Endodermal cell (in vitro differentiated cells): ENCODE results near the gene PNPLA6. TPM values are rescaled to one million over a fixed set of nuclear protein-coding genes. Genes with fewer than 3 reads are reported as not detected.

Experiments
- DNase-seq: peaks from one replicate; pipeline ENCODE4 v3.0.0-alpha.2; 2017
- H3K27ac ChIP-seq: 2 replicates; pipeline ENCODE4 v1.5.1; 2013; ENCODE audit warnings: mild to moderate bottlenecking, low read depth, low read length, moderate library complexity
- H3K27me3 ChIP-seq: 2 replicates; pipeline ENCODE4 v1.6.1; 2013; ENCODE audit warnings: mild to moderate bottlenecking, low read length, moderate library complexity; ENCODE audit not compliant: insufficient read depth, control insufficient read depth, poor library complexity, severe bottlenecking
- H3K36me3 ChIP-seq: 2 replicates; pipeline ENCODE4 v1.7.0; 2013; ENCODE audit warnings: mild to moderate bottlenecking, low read length, moderate library complexity; ENCODE audit not compliant: control insufficient read depth, insufficient read depth
- H3K4me1 ChIP-seq: one replicate; pipeline ENCODE4 v1.7.0; 2013; ENCODE audit warnings: low read length; ENCODE audit not compliant: control insufficient read depth, insufficient read depth
- H3K4me3 ChIP-seq: 2 replicates; pipeline ENCODE4 v1.5.1; 2013; ENCODE audit warnings: mild to moderate bottlenecking, low read length, moderate library complexity
- H3K9ac ChIP-seq: 2 replicates; pipeline ENCODE4 v1.6.1; 2013; ENCODE audit warnings: mild to moderate bottlenecking, low read length, moderate library complexity; ENCODE audit not compliant: poor library complexity, severe bottlenecking; ENCODE audit errors: extremely low read depth
- H3K9me3 ChIP-seq: 2 replicates; pipeline ENCODE4 v1.6.1; 2013; ENCODE audit warnings: mild to moderate bottlenecking, low read length, moderate library complexity; ENCODE audit not compliant: control insufficient read depth
- H3K27ac Mint-ChIP-seq: 2 replicates; pipeline ENCODE4 v1.8.0; 2020; ENCODE audit warnings: mixed read lengths
- H3K27me3 Mint-ChIP-seq: 2 replicates; pipeline ENCODE4 v1.8.0; 2021; ENCODE audit warnings: mild to moderate bottlenecking, mixed read lengths; ENCODE audit not compliant: insufficient read depth
- H3K36me3 Mint-ChIP-seq: 2 replicates; pipeline ENCODE4 v1.8.0; 2020; ENCODE audit warnings: low read depth, mixed read lengths
- H3K4me1 Mint-ChIP-seq: 2 replicates; pipeline ENCODE4 v1.8.0; 2020; ENCODE audit warnings: mixed read lengths
- H3K4me3 Mint-ChIP-seq: 2 replicates; pipeline ENCODE4 v1.8.0; 2020; ENCODE audit warnings: mild to moderate bottlenecking, moderate library complexity, mixed read lengths
- H3K9me3 Mint-ChIP-seq: 2 replicates; pipeline ENCODE4 v1.8.0; 2020; ENCODE audit warnings: mild to moderate bottlenecking, mixed read lengths
- WGBS, 2 experiments: methylation state at CpG; one replicate each; pipeline versions ENCODE4 v1.1.5 to v1.1.7; 2013; ENCODE audit warnings: missing lambda C conversion rate in 2 of 2, mixed read lengths in 1 of 2; ENCODE audit not compliant: insufficient coverage in 1 of 2, insufficient read length in 1 of 2; 5-methylcytosine and 5-hydroxymethylcytosine counted together
- total RNA-seq, 2 donors: library from RNA; stranded (reverse); fragmentation: NEBNext Ultra II Directional in 1 of 2; extraction: Animal tissue kit (Norgen Biotek cat#: 25700) in 1 of 2; gene quantifications; 2 replicates in 1 of 2; 3 replicates in 1 of 2; pipeline ENCODE4 v1.2.1, GENCODE V29; 2021
- TF ChIP-seq, protein P1 (sequence below): fragments of 200-600 bp; sonication (generic); conservative IDR thresholded peaks from 2 replicates; pipeline ENCODE4 v1.5.0; 2021; ENCODE audit warnings: antibody characterized with exemption, mild to moderate bottlenecking

Gene PNPLA6
- total RNA-seq, 2 donors from 2014 or later = 86.1 to 124 TPM

DNA sequence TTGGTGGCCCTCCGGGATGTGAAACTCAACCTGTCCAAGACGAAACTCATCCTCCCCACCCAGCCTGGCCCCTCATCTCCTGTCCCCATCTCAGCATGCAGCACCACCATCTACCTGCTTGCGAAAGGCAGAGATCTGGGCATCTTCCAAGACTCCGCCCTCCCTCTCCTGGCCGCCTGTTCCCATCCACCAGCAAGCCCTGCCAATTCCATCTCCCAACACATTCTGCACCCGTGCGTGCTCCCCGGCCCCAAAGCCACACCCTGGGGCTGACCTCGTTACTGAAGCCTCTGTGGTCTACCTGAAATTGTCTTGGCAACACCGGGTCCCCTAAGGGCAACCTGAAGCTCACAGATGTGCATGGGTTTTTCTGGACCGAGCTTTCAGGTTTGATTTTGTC lies 46.9 kb downstream of the PNPLA6 start:
- no peak for DNase-seq
- H3K36me3 Mint-ChIP-seq = no peaks in the 10 kb centered on the region
- Histone ChIP-seq H3K27ac (no peak overlapping the region), H3K36me3 (no peaks in the 10 kb centered on the region), H3K4me3 (no peak overlapping the region), H3K27me3 (peaks cover 9% of the 10 kb centered on the region), H3K9me3 (no peaks in the 10 kb centered on the region), H3K9ac (no peak overlapping the region), H3K4me1 (no peaks in the 10 kb centered on the region)
- H3K4me1 Mint-ChIP-seq = no peaks in the 10 kb centered on the region
- no peak overlapping the region for H3K27ac Mint-ChIP-seq
- TF ChIP-seq, protein P1, sequence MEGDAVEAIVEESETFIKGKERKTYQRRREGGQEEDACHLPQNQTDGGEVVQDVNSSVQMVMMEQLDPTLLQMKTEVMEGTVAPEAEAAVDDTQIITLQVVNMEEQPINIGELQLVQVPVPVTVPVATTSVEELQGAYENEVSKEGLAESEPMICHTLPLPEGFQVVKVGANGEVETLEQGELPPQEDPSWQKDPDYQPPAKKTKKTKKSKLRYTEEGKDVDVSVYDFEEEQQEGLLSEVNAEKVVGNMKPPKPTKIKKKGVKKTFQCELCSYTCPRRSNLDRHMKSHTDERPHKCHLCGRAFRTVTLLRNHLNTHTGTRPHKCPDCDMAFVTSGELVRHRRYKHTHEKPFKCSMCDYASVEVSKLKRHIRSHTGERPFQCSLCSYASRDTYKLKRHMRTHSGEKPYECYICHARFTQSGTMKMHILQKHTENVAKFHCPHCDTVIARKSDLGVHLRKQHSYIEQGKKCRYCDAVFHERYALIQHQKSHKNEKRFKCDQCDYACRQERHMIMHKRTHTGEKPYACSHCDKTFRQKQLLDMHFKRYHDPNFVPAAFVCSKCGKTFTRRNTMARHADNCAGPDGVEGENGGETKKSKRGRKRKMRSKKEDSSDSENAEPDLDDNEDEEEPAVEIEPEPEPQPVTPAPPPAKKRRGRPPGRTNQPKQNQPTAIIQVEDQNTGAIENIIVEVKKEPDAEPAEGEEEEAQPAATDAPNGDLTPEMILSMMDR = no peak
- H3K27me3 Mint-ChIP-seq = peaks cover 33% of the 10 kb centered on the region
- WGBS, 2 experiments = 78 to 82% methylated on average over 5 to 11 of the region's 11 CpGs
- no peaks in the 10 kb centered on the region for H3K9me3 Mint-ChIP-seq
- H3K4me3 Mint-ChIP-seq = no peak overlapping the region

DNA sequence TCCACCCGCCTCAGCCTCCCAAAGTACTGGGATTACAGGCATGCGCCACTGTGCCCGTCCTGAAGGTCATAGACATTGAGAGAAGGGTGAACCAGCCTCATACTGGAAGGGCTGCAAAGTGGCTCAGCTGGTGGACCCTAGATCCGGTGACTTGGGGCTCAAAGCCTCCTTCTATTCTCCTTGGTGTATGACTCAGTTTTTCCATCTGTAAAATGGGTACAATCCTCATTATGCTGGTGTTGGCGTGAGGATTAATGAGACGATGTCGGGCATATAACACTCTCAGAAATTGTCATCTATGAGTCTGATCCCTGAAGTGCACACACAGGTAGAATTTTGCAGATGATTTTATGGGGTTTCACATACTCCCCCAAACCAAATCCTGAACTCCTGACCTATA lies 54.3 kb downstream of the PNPLA6 start:
- no peak overlapping the region for H3K27ac Mint-ChIP-seq
- H3K36me3 Mint-ChIP-seq = no peaks in the 10 kb centered on the region
- no peak overlapping the region for H3K4me3 ChIP-seq
- H3K9me3 Mint-ChIP-seq = no peaks in the 10 kb centered on the region
- TF ChIP-seq, protein P1 = no peak
- no peaks in the 10 kb centered on the region for H3K4me1 Mint-ChIP-seq
- H3K9ac ChIP-seq = no peak overlapping the region
- H3K27ac ChIP-seq = no peak overlapping the region
- 91 to 94% methylated on average over 7 of the region's 7 CpGs for WGBS, 2 experiments
- H3K27me3 Mint-ChIP-seq = peaks cover 27% of the 10 kb centered on the region
- no peaks in the 10 kb centered on the region for H3K4me1 ChIP-seq
- no peaks in the 10 kb centered on the region for H3K36me3 ChIP-seq
- no peak for DNase-seq
- H3K4me3 Mint-ChIP-seq = no peak overlapping the region
- no peaks in the 10 kb centered on the region for H3K27me3 ChIP-seq
- H3K9me3 ChIP-seq = no peaks in the 10 kb centered on the region

DNA sequence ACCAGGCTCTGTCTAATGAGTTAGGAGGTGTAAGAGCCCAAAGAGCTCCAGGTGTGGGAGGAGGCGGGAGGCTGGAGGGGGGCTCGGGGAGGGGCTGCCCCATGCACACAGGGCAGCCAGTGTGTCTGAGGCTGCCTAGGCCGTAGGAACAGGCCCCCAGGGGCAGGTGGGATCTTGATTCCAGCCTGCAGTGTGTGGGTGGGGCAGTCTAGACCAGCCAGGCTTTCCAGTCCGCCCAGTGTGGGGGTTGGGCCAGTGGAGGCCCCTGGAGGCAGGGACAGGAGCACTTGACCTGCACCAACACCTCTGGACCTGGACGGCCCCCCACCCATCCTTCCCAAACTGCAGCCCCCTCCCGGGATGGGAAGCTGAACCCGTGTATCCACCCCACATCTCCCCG lies 54.7 kb downstream of the PNPLA6 start:
- WGBS, 2 experiments = 80% methylated on average over 8 of the region's 8 CpGs; no CpG with 5 or more reads in 1 of the 2 experiments
- no peaks in the 10 kb centered on the region for H3K9me3 ChIP-seq
- H3K4me3 ChIP-seq = no peak overlapping the region
- no peaks in the 10 kb centered on the region for H3K4me1 Mint-ChIP-seq
- H3K27me3 ChIP-seq = no peaks in the 10 kb centered on the region
- no peak overlapping the region for H3K4me3 Mint-ChIP-seq
- H3K27me3 Mint-ChIP-seq = peaks cover 26% of the 10 kb centered on the region
- H3K27ac Mint-ChIP-seq = no peak overlapping the region
- no peaks in the 10 kb centered on the region for H3K36me3 ChIP-seq
- H3K27ac ChIP-seq = no peak overlapping the region
- H3K9me3 Mint-ChIP-seq = no peaks in the 10 kb centered on the region
- DNase-seq = no peak
- H3K36me3 Mint-ChIP-seq = no peaks in the 10 kb centered on the region
- no peaks in the 10 kb centered on the region for H3K4me1 ChIP-seq
- no peak overlapping the region for H3K9ac ChIP-seq
- TF ChIP-seq, protein P1 = no peak
